Panc1 (cell line): ENCODE data around the gene ESR2. TPM values are rescaled to one million over a fixed set of nuclear protein-coding genes. Genes with fewer than 3 reads are reported as not detected.

Experiments
- ATAC-seq: fragments of 200-7000 bp; cut with Tn5 transposase; 2 replicates; pipeline ENCODE4 v1.9.1; 2020; ENCODE audit warnings: mild to moderate bottlenecking, moderate library complexity
- Bru-seq: library from RNA; stranded (reverse); fragments of 400-500 nt; gene quantifications from one replicate; lab custom pipeline; 2021; lab: Mats Ljungman, UMichigan
- BruChase-seq, 2 experiments: library from RNA; stranded (reverse); fragments of 400-500 nt; gene quantifications; one replicate each; lab custom pipeline; 2021; lab: Mats Ljungman, UMichigan
- BruUV-seq: library from RNA; stranded (reverse); fragments of 400-500 nt; replicated peaks from 2 replicates; lab custom pipeline; 2021; lab: Mats Ljungman, UMichigan
- CTCF ChIA-PET: fragments of 300-600 bp; sonication (Branson Sonifier 250); formaldehyde crosslinking; loops from one replicate; lab custom pipeline; 2022; ENCODE audit warnings: antibody characterized with exemption; lab: Charles Lee
- POLR2A ChIA-PET: fragments of 300-600 bp; sonication (Branson Sonifier 250); formaldehyde crosslinking; loops from one replicate; lab custom pipeline; 2022; ENCODE audit warnings: antibody characterized with exemption; lab: Charles Lee
- DNase-seq: peaks from one replicate; pipeline ENCODE4 v3.0.0-alpha.2; 2010; ENCODE audit warnings: low read depth, low spot score
- H3K27ac ChIP-seq: 2 replicates; pipeline ENCODE4 v1.5.1; 2011; ENCODE audit warnings: mild to moderate bottlenecking, low read length, inconsistent platforms
- H3K27me3 ChIP-seq: fragments of 200-500 bp; sonication (Bioruptor generic); 2 replicates; pipeline ENCODE4 v1.6.0; 2014; ENCODE audit warnings: low read length, inconsistent platforms; ENCODE audit not compliant: control insufficient read depth, insufficient read depth
- H3K36me3 ChIP-seq: fragments of 200-500 bp; sonication (Bioruptor generic); 2 replicates; pipeline ENCODE4 v1.5.1; 2014; ENCODE audit warnings: inconsistent platforms, mild to moderate bottlenecking, low read length, moderate library complexity; ENCODE audit not compliant: control insufficient read depth, insufficient read depth
- H3K4me1 ChIP-seq: 2 replicates; pipeline ENCODE4 v1.5.1; 2011; ENCODE audit warnings: inconsistent platforms, mild to moderate bottlenecking, low read length, moderate library complexity; ENCODE audit not compliant: control insufficient read depth, insufficient read depth
- H3K4me3 ChIP-seq, 2 experiments: 2 replicates each; pipeline ENCODE4 v1.5.1; 2011 to 2012; ENCODE audit warnings: low read depth in 2 of 2, low read length in 2 of 2, mild to moderate bottlenecking in 2 of 2, inconsistent platforms in 1 of 2, moderate library complexity in 1 of 2
- H3K9me3 ChIP-seq: fragments of 200-500 bp; sonication (Bioruptor generic); 2 replicates; pipeline ENCODE4 v1.5.1; 2014; ENCODE audit warnings: low read depth, mild to moderate bottlenecking, inconsistent platforms, low read length, moderate library complexity; ENCODE audit not compliant: control insufficient read depth, insufficient read depth
- POLR2AphosphoS5 ChIP-seq: IDR thresholded peaks from 2 replicates; pipeline ENCODE4 v1.6.1; 2012; ENCODE audit warnings: mild to moderate bottlenecking, low read depth, low read length, moderate library complexity
- SIN3A ChIP-seq: IDR thresholded peaks from 2 replicates; pipeline ENCODE4 v1.6.1; 2012; ENCODE audit warnings: low read depth, mild to moderate bottlenecking, low read length, moderate library complexity, borderline replicate concordance; ENCODE audit not compliant: insufficient read depth
- TCF7L2 ChIP-seq: IDR thresholded peaks from 2 replicates; pipeline ENCODE4 v1.6.1; 2011; ENCODE audit warnings: mild to moderate bottlenecking, low read depth, low read length, inconsistent platforms
- in situ Hi-C: cut with HindIII; loops from 2 replicates; pipeline ENCODE4 v1.10.0; 2016; ENCODE audit warnings: low sequenced_read_pairs, low pct_unique_long_range_greater_than_20kb
- intact Hi-C: fragments of 100-400 bp; cut with micrococcal nuclease; formaldehyde crosslinking; loops from one replicate; pipeline ENCODE4 v1.10.0; 2022; ENCODE audit not compliant: unreplicated experiment
- long read RNA-seq: library from polyadenylated mRNA; unstranded; transcript quantifications from one replicate; pipeline ENCODE4 v2.0.0, GENCODE V29; 2021; ENCODE audit not compliant: unreplicated experiment
- polyA plus RNA-seq: library from polyadenylated mRNA; unstranded; fragments of >200 nt; gene quantifications from one replicate; pipeline ENCODE4 v1.2.1, GENCODE V29; 2012; ENCODE audit warnings: missing spikeins; ENCODE audit not compliant: insufficient read length
- total RNA-seq: library from RNA; stranded (reverse); gene quantifications from one replicate; pipeline ENCODE4 v1.2.1, GENCODE V29; 2021; ENCODE audit not compliant: unreplicated experiment
- TF ChIP-seq, protein P1 (sequence below): fragments of 450-650 bp; IDR thresholded peaks from 2 replicates; pipeline ENCODE4 v1.5.1; 2017; ENCODE audit warnings: mild to moderate bottlenecking
- TF ChIP-seq, protein P2 (sequence below), 2 experiments: IDR thresholded peaks; 2 replicates each; pipeline ENCODE4 v1.6.1; 2011 to 2012; ENCODE audit warnings: low read depth in 2 of 2, control low read depth in 1 of 2, low read length in 1 of 2, mild to moderate bottlenecking in 1 of 2, moderate library complexity in 1 of 2; ENCODE audit not compliant: insufficient read depth in 1 of 2

ESR2 gene
- total RNA-seq (not detected), Bru-seq, nascent RNA (percentile 11 among the genes with signal in this experiment), BruChase-seq, experiment 1, labeled RNA remaining after a 2-hour chase (percentile 16 among the genes with signal in this experiment), BruChase-seq, experiment 2, labeled RNA remaining after a 6-hour chase (percentile 15 among the genes with signal in this experiment)
- 0.06 TPM for polyA plus RNA-seq
- long read RNA-seq, partial matches to known transcripts: 0 of 1 reads
- long read RNA-seq, other reads (novel, unspliced or antisense): 1 of 1 reads

DNA sequence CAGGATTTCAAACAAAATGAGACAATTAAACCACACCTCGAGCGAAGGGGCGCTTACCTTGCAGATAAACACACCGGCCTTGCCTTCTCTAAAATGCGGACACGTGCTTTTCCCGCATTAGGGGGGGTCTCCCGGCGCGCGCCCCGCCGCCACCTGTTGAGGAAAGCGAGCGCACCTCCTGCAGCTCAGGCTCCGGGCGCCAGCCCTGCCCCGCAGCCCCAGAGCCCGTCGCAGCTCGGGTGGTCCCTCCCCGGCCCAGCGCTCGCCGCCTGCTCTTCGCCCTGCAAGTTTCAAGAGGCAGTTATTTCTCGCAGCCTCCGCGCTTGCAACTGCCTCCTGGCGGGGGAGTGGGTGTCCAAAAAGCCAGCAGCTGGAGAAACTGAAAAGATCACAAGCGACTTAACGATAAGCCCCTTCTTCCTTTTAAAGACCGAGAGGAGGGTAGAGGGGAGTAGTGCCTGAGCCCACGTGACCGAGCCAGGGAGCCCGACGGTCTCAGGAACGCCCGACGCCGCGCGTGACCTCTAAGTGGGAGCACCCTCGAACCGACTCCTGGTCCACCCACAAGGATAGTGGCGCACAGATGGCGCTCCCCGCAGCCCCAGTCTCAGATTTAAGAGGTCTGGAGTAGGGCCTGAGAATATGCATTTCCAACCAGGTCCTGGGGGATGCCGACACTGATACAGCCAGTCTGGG lies at the start of gene ESR2:
Gene ESR2 (minus strand): TSS at position 396 of the 696 bp plus-strand sequence. CDS start 11,386 bp downstream, outside the sequence.
- no peak for DNase-seq
- no peak within 1 kb of the TSS for H3K27ac ChIP-seq
- ChIA-PET POLR2A (no interaction called here), CTCF (interaction anchor here (1.6 kb wide), 1 partner anchor 494 kb away, joined by 5 read pairs; no protein-coding TSS in a partner anchor)
- TF ChIP-seq TCF7L2: no peak
- no peak for TF ChIP-seq SIN3A
- TF ChIP-seq, protein P1, sequence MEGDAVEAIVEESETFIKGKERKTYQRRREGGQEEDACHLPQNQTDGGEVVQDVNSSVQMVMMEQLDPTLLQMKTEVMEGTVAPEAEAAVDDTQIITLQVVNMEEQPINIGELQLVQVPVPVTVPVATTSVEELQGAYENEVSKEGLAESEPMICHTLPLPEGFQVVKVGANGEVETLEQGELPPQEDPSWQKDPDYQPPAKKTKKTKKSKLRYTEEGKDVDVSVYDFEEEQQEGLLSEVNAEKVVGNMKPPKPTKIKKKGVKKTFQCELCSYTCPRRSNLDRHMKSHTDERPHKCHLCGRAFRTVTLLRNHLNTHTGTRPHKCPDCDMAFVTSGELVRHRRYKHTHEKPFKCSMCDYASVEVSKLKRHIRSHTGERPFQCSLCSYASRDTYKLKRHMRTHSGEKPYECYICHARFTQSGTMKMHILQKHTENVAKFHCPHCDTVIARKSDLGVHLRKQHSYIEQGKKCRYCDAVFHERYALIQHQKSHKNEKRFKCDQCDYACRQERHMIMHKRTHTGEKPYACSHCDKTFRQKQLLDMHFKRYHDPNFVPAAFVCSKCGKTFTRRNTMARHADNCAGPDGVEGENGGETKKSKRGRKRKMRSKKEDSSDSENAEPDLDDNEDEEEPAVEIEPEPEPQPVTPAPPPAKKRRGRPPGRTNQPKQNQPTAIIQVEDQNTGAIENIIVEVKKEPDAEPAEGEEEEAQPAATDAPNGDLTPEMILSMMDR: no peak
- TF ChIP-seq, protein P2, sequence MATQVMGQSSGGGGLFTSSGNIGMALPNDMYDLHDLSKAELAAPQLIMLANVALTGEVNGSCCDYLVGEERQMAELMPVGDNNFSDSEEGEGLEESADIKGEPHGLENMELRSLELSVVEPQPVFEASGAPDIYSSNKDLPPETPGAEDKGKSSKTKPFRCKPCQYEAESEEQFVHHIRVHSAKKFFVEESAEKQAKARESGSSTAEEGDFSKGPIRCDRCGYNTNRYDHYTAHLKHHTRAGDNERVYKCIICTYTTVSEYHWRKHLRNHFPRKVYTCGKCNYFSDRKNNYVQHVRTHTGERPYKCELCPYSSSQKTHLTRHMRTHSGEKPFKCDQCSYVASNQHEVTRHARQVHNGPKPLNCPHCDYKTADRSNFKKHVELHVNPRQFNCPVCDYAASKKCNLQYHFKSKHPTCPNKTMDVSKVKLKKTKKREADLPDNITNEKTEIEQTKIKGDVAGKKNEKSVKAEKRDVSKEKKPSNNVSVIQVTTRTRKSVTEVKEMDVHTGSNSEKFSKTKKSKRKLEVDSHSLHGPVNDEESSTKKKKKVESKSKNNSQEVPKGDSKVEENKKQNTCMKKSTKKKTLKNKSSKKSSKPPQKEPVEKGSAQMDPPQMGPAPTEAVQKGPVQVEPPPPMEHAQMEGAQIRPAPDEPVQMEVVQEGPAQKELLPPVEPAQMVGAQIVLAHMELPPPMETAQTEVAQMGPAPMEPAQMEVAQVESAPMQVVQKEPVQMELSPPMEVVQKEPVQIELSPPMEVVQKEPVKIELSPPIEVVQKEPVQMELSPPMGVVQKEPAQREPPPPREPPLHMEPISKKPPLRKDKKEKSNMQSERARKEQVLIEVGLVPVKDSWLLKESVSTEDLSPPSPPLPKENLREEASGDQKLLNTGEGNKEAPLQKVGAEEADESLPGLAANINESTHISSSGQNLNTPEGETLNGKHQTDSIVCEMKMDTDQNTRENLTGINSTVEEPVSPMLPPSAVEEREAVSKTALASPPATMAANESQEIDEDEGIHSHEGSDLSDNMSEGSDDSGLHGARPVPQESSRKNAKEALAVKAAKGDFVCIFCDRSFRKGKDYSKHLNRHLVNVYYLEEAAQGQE (IDR thresholded peaks at IDR 0.05; ENCODE audit: insufficient read depth in 1 of 2, low read depth in 2 of 2, low read length in 1 of 2): no peak
- TF ChIP-seq POLR2AphosphoS5: no peak
- no peaks in the 10 kb centered on the region for H3K9me3 ChIP-seq
- H3K27me3 ChIP-seq: peaks cover 11% of the 10 kb centered on the region
- H3K4me1 ChIP-seq: no peaks in the 10 kb centered on the region; the same call in 1 of the 2 replicates
- H3K36me3 ChIP-seq: no peaks in the 10 kb centered on the region
- in situ Hi-C loops: no loop called here
- no TSS peak for BruUV-seq
- peak; percentile 65 for ATAC-seq
- peak within 1 kb of the TSS; percentile 38 to 44 for H3K4me3 ChIP-seq
- intact Hi-C loops: loop anchor here (2.0 to 5.0 kb wide), 2 partner anchors 157 to 493 kb away; no protein-coding TSS in a partner anchor

DNA sequence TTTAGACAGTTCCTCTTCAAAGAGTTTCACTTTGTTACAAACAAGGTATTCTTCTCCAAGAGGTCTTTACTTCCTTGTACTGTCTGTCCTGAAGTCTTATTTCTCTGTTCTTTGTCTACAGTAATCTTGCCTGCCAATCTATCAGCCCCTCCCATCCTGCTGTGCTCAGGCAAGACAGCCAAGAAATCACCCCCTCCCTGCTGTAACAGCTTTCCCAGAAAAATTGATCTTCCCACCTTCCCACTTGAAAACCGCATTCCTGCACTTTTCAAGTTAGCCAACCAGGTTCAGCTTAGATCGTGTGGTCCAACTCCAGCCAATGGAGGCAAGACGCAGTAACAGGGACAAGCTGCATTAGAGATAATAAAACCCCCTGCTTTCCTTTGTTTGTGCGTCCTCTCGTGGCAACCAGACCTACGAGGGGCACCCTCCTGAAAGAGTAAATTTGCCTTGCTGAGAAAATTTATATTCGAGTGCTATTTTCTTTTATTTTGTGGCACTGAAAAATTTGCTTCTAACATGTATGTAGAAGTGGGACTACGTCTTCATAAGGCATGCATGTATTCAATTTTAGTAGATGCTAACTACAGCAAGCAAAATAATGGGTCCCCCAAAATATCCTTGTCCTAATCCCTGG lies 46.5 kb upstream of the ESR2 start:
- in situ Hi-C loops (no loop called here), intact Hi-C loops (loop anchor here (10.0 kb wide), 2 partner anchors 54 to 134 kb away; no protein-coding TSS in a partner anchor)
- ChIA-PET POLR2A (no interaction called here), CTCF (no interaction called here)
- peaks cover 8% of the 10 kb centered on the region for H3K9me3 ChIP-seq
- BruUV-seq: no TSS peak
- H3K27ac ChIP-seq: no peak overlapping the region
- no peak overlapping the region for H3K4me3 ChIP-seq
- no peaks in the 10 kb centered on the region for H3K27me3 ChIP-seq
- H3K4me1 ChIP-seq: peaks cover 9% of the 10 kb centered on the region
- DNase-seq (no peak), ATAC-seq (no peak)
- TF ChIP-seq, protein P2 (IDR thresholded peaks at IDR 0.05; ENCODE audit: insufficient read depth in 1 of 2, low read depth in 2 of 2, low read length in 1 of 2): no peak
- TF ChIP-seq TCF7L2 (no peak), POLR2AphosphoS5 (no peak)
- no peaks in the 10 kb centered on the region; the same call in 1 of the 2 replicates for H3K36me3 ChIP-seq
